ENCODE data around the gene LYAR. TPM values are rescaled to one million over a fixed set of nuclear protein-coding genes. Genes with fewer than 3 reads are reported as not detected.

The LYAR gene
- total and polyA plus RNA-seq, 10 donors, result 13.5 to 29.3 (median 21.9) TPM

DNA sequence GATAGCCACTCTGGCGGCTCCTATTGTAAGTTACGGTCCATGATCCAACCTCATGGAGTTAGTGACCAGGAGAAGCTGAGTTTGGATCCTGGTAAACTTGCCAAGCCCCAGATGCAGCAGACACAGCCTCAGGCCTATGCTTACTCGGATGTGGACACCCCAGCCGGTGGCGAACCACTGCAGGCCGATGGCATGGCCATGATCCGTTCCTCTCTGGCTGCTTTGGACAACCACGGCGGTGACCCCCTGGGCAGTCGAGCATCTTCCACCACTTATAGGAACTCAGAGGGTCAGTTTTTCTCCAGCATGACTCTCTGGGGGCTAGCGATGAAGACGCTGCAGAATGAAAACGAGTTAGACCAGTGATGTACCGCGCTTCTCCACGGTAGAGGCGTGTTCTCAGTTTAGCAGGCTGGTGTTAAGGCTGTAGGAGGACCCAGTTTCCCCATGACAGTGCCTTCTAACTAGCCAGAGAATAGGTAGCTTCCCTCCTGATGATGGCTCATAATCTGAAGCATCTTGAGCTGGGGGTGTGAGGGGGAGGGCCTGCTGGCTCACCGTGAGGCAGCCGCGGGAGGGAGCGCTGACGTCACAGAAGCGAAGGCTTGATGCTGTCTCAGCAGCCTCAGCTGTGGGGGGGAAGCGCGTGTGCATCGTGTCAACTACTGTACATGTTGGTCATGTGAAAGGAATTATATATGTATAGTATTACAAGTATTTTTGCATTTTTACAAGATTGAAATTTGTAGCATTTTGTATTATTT is 31.2 kb upstream of the LYAR start:
- intact Hi-C loops (cut with DNase I; ENCODE audit: low total_unique reads), result no loop called here
- no peaks in the 10 kb centered on the region for H3K27me3 ChIP-seq (replicated peaks in 1 of 7)
- TF ChIP-seq POLR2AphosphoS5 (IDR thresholded peaks at IDR 0.05), result peak in 1 of 3 donors; percentile 45
- no peak for TF ChIP-seq POLR2A (IDR thresholded peaks at IDR 0.05)
- no peak for TF ChIP-seq CTCF (IDR thresholded peaks at IDR 0.05 in 8 of 11, conservative IDR thresholded peaks at IDR 0.05 in 3 of 11)
- no peak overlapping the region for H3K4me3 ChIP-seq
- DNase-seq, result no peak
- WGBS, 5 donors, result 95 to 96% (median 95%) methylated on average over 25 to 26 of the region's 26 CpGs
- peaks cover 0 to 20% (median 2%) of the 10 kb centered on the region in 6 donors for H3K4me1 ChIP-seq
- H3K9me3 ChIP-seq, result no peaks in the 10 kb centered on the region
- no peak overlapping the region for H3K27ac ChIP-seq
- H3K36me3 ChIP-seq, result peaks cover 0 to 68% (median 56%) of the 10 kb centered on the region in 6 donors

DNA sequence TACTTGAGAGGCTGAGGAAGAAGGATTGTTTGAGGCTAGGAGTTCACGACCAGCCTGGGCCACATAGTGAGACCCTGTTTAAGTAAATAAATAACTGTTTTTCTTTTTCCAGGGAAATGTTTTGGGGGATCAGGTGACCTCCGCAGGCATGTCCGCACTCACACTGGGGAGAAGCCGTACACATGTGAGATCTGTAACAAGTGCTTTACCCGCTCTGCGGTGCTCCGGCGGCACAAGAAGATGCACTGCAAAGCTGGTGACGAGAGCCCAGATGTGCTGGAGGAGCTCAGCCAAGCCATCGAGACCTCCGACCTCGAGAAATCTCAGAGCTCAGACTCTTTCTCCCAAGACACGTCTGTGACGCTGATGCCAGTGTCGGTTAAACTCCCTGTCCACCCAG is 30.6 kb upstream of the LYAR start:
- Histone ChIP-seq H3K4me3 (no peak overlapping the region), H3K4me1 (peaks cover 0 to 20% (median 2%) of the 10 kb centered on the region in 6 donors), H3K36me3 (peaks cover 0 to 74% (median 62%) of the 10 kb centered on the region in 6 donors), H3K27me3 (replicated peaks in 1 of 7) (no peaks in the 10 kb centered on the region), H3K27ac (no peak overlapping the region), H3K9me3 (no peaks in the 10 kb centered on the region)
- 90 to 99% (median 96%) methylated on average over 15 of the region's 15 CpGs for WGBS, 5 donors
- intact Hi-C loops (cut with DNase I; ENCODE audit: low total_unique reads), result no loop called here
- no peak for DNase-seq
- TF ChIP-seq POLR2AphosphoS5 (IDR thresholded peaks at IDR 0.05), result no peak
- no peak for TF ChIP-seq CTCF (IDR thresholded peaks at IDR 0.05 in 8 of 11, conservative IDR thresholded peaks at IDR 0.05 in 3 of 11)
- TF ChIP-seq POLR2A (IDR thresholded peaks at IDR 0.05), result no peak

DNA sequence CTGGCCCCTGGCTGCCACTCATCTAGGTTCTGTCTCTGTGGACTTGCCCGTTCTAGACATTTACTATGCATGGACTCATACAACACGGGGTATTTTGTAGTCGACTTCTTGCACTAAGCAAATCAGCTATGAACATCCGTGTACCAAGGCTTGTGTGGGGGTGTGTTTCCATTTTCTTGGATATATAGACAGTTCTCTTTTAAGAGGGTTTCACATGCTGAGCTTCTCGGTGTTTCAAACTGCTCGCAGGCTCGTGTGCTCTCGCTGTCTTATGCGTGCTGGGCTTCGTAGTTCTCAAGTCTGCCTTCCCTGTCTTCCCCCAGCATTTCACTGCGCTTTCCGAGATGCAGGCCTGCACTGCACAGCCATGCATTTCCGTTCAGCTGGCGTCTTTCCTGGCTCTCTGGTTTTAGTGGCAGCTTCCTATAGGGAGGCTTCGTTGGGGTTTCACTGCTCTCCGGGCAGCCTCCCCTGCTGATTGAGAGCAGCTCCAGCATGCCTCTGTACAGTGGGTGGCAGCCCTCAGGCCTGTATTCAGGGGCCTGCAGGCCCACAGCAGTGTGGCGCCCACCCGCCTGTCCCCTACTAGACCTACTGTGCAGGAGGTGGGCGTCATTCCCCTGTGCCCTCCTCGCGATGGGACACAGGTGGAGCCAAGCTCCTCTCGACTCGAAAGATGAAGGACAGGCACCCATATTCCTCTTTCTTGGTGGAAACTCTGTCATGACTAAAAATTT is 27.7 kb upstream of the LYAR start:
- TF ChIP-seq CTCF (IDR thresholded peaks at IDR 0.05 in 8 of 11, conservative IDR thresholded peaks at IDR 0.05 in 3 of 11) (no peak), POLR2A (IDR thresholded peaks at IDR 0.05) (no peak), POLR2AphosphoS5 (IDR thresholded peaks at IDR 0.05) (peak; percentile 20 to 46 (median 25))
- no peak for DNase-seq
- H3K9me3 ChIP-seq, result no peaks in the 10 kb centered on the region
- H3K4me1 ChIP-seq, result no peaks in the 10 kb centered on the region
- WGBS, 5 donors, result 80 to 85% (median 83%) methylated on average over 22 to 23 of the region's 23 CpGs
- H3K27me3 ChIP-seq (replicated peaks in 1 of 7), result no peaks in the 10 kb centered on the region
- H3K27ac ChIP-seq, result peak overlapping the region in 6 of 8 donors; percentile 41 to 78 (median 60)
- H3K4me3 ChIP-seq, result no peak overlapping the region
- peaks cover 0 to 100% (median 86%) of the 10 kb centered on the region in 6 donors for H3K36me3 ChIP-seq
- intact Hi-C loops (cut with DNase I; ENCODE audit: low total_unique reads), result no loop called here

GRCh38 chr4:4316150-4316495 is 26.2 kb upstream of the LYAR start:
- Histone ChIP-seq H3K36me3 (peaks cover 0 to 97% (median 74%) of the 10 kb centered on the region in 6 donors), H3K27me3 (replicated peaks in 1 of 7) (no peaks in the 10 kb centered on the region)

More at GRCh38 chr4:4316150-4316495, 26.2 kb upstream of the LYAR start:
- peak overlapping the region in 1 of 8 donors; percentile 78 for H3K27ac ChIP-seq
- intact Hi-C loops (cut with DNase I; ENCODE audit: low total_unique reads), result no loop called here
- 90 to 96% (median 96%) methylated on average over 13 of the region's 13 CpGs for WGBS, 5 donors
- DNase-seq, result no peak
- TF ChIP-seq POLR2AphosphoS5 (IDR thresholded peaks at IDR 0.05) (no peak), CTCF (IDR thresholded peaks at IDR 0.05 in 8 of 11, conservative IDR thresholded peaks at IDR 0.05 in 3 of 11) (no peak), POLR2A (IDR thresholded peaks at IDR 0.05) (no peak)
- no peaks in the 10 kb centered on the region for H3K4me1 ChIP-seq
- H3K9me3 ChIP-seq, result no peaks in the 10 kb centered on the region
- no peak overlapping the region for H3K4me3 ChIP-seq
